Vagina (tissue), 2 donors: ENCODE results near the gene FASN. TPM values are rescaled to one million over a fixed set of nuclear protein-coding genes. Genes with fewer than 3 reads are reported as not detected.

Source experiments
- DNase-seq, 2 donors: peaks; one replicate each; pipeline ENCODE4 v3.0.0-alpha.2; 2017; ENCODE audit errors: extremely low spot score in 2 of 2
- H3K27ac ChIP-seq: fragments of 200-600 bp; sonication (generic); one replicate; pipeline ENCODE4 v1.5.1; 2019
- H3K27me3 ChIP-seq: fragments of 200-600 bp; sonication (generic); one replicate; pipeline ENCODE4 v1.5.1; 2019
- H3K36me3 ChIP-seq, 2 donors: fragments of 200-600 bp; sonication (generic); one replicate each; pipeline ENCODE4 v1.5.1; 2017 to 2019
- H3K4me1 ChIP-seq: fragments of 200-600 bp; sonication (generic); one replicate; pipeline ENCODE4 v1.5.1; 2019
- H3K4me3 ChIP-seq, 2 donors: fragments of 200-600 bp; sonication (generic); 1 replicate in 1 of 2; 2 replicates in 1 of 2; pipeline ENCODE4 v1.5.1; 2016 to 2019
- H3K9me3 ChIP-seq: fragments of 200-600 bp; sonication (generic); one replicate; pipeline ENCODE4 v1.5.1; 2019
- POLR2A ChIP-seq, 2 donors: fragments of 450-650 bp; IDR thresholded peaks; one replicate each; pipeline ENCODE4 v1.6.1; 2017; ENCODE audit warnings: antibody characterized with exemption in 2 of 2, mild to moderate bottlenecking in 2 of 2, moderate library complexity in 2 of 2
- POLR2AphosphoS5 ChIP-seq, 2 donors: sonication (generic); formaldehyde crosslinking; IDR thresholded peaks; one replicate each; pipeline ENCODE4 v1.9.0; 2017; ENCODE audit warnings: antibody characterized with exemption in 2 of 2, mild to moderate bottlenecking in 2 of 2, low read depth in 1 of 2; ENCODE audit not compliant: insufficient read depth in 1 of 2
- intact Hi-C: fragments of 100-400 bp; cut with DNase I; formaldehyde crosslinking; loops from one replicate; pipeline ENCODE4 v1.15.1; 2023
- total RNA-seq: library from RNA; depleted of rRNA; stranded (reverse); fragments of >200 nt; gene quantifications from one replicate; pipeline ENCODE4 v1.2.3, GENCODE V29; 2016
- TF ChIP-seq, protein P1 (sequence below), 3 experiments: fragments of 450-650 bp in 2 of 3; fragments of 200-600 bp in 1 of 3; sonication (generic) in 1 of 3; IDR thresholded peaks; one replicate each; pipeline ENCODE4 v1.5.1; 2017 to 2019; ENCODE audit warnings: antibody characterized with exemption in 3 of 3, mild to moderate bottlenecking in 2 of 3, moderate library complexity in 2 of 3

The FASN gene
- total RNA-seq, 1 donor from 2014 or later, result 127 TPM

DNA sequence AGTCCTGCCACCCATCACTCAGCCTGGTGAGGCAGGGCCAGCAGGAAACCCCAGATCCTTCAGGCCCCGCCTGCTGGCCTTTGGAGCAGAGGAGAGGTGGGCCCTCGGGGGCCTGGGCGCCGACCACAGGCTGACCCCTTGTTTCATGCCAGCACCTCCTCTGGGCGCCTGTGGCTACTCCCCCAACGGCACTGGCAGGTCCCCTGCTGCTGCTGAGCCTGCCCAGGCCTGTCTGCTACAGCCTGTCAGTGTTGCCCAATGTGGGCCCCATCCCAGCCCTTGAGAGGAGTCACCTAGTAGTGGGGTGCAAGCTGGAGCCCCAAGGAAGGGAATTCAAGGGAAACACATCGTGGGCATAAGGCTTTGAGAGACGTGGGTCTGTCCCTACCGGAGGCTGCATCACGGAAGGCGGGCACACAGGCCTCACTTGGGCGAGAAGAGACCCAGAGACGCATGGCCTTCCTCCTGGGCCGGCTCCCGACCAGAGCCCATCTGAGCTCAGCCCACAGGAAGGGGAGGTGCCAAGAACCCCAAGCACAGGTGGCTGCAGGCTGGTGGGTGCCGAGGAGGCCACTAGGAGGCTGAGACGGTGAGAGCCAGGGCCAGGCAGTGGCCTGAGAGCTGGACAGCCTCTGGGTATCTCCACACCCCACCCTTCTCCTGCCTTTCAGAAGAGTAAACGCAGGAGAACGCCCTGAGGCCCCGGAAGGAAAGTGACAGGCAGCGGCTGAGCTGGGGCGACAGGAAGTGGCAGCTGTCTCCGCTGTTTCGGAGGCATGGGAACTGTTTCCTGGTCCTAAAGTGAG is 8.0 kb upstream of the FASN start:
- DNase-seq, result no peak
- Histone ChIP-seq H3K27me3 (no peaks in the 10 kb centered on the region), H3K4me1 (peaks cover 56% of the 10 kb centered on the region), H3K27ac (peak overlapping the region; percentile 80), H3K4me3 (peak overlapping the region; percentile 8 to 36), H3K36me3 (no peaks in the 10 kb centered on the region), H3K9me3 (no peaks in the 10 kb centered on the region)
- intact Hi-C loops, result no loop called here
- peak in 1 of 2 donors; percentile 31 for TF ChIP-seq POLR2AphosphoS5 (IDR thresholded peaks at IDR 0.05; ENCODE audit: insufficient read depth in 1 of 2, low read depth in 1 of 2)
- TF ChIP-seq, protein P1, sequence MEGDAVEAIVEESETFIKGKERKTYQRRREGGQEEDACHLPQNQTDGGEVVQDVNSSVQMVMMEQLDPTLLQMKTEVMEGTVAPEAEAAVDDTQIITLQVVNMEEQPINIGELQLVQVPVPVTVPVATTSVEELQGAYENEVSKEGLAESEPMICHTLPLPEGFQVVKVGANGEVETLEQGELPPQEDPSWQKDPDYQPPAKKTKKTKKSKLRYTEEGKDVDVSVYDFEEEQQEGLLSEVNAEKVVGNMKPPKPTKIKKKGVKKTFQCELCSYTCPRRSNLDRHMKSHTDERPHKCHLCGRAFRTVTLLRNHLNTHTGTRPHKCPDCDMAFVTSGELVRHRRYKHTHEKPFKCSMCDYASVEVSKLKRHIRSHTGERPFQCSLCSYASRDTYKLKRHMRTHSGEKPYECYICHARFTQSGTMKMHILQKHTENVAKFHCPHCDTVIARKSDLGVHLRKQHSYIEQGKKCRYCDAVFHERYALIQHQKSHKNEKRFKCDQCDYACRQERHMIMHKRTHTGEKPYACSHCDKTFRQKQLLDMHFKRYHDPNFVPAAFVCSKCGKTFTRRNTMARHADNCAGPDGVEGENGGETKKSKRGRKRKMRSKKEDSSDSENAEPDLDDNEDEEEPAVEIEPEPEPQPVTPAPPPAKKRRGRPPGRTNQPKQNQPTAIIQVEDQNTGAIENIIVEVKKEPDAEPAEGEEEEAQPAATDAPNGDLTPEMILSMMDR (IDR thresholded peaks at IDR 0.05), result no peak

DNA sequence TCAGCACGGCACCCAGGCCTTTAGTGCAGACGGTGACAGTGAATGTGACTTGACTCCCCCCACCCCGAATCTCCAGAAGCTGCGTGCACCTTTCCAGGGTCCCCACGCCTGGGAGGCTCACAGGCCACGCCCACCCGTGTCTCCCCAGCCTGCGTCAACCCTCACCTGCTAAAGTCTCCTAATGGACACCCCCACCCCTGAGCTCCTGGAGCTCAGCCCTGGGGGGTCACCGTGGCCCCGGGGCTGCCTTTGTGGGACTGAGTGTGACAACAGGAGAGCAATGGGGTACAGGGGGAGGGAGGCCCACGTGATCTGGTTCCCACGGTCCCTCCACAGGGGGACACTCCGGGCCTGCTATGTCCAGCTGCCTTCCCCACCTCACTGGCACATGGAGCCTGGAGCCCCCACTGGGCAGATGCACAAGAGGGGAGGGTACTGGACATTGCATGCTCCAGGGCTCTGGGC is 7.4 kb upstream of the FASN start:
- no peak overlapping the region for H3K4me3 ChIP-seq
- intact Hi-C loops, result no loop called here
- peak overlapping the region; percentile 80 for H3K27ac ChIP-seq
- H3K4me1 ChIP-seq, result peaks cover 62% of the 10 kb centered on the region
- no peaks in the 10 kb centered on the region for H3K36me3 ChIP-seq
- H3K27me3 ChIP-seq, result no peaks in the 10 kb centered on the region
- TF ChIP-seq POLR2A (IDR thresholded peaks at IDR 0.05) (no peak), POLR2AphosphoS5 (IDR thresholded peaks at IDR 0.05; ENCODE audit: insufficient read depth in 1 of 2, low read depth in 1 of 2) (no peak)
- TF ChIP-seq, protein P1 (IDR thresholded peaks at IDR 0.05), result no peak
- no peaks in the 10 kb centered on the region for H3K9me3 ChIP-seq
- no peak for DNase-seq

DNA sequence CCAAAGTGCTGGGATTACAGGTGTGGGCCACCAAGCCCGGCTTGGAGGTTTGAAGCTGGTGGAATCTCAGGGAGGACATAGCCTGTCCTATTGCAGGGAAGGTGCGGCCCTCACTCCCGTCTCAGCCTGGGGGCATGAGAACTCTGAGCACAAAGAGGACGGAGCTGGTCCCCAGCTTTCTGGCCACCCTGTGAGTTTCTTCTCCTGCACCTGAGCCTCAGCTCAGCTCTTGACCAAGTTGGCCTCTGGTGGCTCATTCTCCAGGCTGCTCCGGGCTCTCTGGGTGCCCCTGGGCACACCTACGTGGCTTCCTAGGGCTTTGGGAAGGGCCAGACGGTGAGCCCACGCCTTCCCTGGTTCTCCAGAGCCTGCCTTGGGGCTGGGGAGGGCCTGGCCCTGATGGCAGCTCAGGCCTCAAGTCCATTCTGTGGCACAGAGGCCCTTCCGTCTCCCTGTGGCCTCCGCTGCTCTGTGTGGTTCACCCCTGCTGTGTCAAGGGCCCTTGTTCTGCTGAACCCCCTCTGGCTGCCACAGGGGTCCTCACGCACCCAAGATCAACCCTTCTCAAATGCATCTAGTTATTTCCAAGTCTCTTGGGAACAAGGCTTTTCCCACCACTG is 6.9 kb upstream of the FASN start:
- intact Hi-C loops, result no loop called here
- peaks cover 68% of the 10 kb centered on the region for H3K4me1 ChIP-seq
- H3K27me3 ChIP-seq, result no peaks in the 10 kb centered on the region
- peak overlapping the region; percentile 80 for H3K27ac ChIP-seq
- no peaks in the 10 kb centered on the region for H3K9me3 ChIP-seq
- no peaks in the 10 kb centered on the region for H3K36me3 ChIP-seq
- DNase-seq, result no peak
- TF ChIP-seq POLR2A (IDR thresholded peaks at IDR 0.05) (no peak), POLR2AphosphoS5 (IDR thresholded peaks at IDR 0.05; ENCODE audit: insufficient read depth in 1 of 2, low read depth in 1 of 2) (no peak)
- TF ChIP-seq, protein P1 (IDR thresholded peaks at IDR 0.05), result no peak
- H3K4me3 ChIP-seq, result no peak overlapping the region

DNA sequence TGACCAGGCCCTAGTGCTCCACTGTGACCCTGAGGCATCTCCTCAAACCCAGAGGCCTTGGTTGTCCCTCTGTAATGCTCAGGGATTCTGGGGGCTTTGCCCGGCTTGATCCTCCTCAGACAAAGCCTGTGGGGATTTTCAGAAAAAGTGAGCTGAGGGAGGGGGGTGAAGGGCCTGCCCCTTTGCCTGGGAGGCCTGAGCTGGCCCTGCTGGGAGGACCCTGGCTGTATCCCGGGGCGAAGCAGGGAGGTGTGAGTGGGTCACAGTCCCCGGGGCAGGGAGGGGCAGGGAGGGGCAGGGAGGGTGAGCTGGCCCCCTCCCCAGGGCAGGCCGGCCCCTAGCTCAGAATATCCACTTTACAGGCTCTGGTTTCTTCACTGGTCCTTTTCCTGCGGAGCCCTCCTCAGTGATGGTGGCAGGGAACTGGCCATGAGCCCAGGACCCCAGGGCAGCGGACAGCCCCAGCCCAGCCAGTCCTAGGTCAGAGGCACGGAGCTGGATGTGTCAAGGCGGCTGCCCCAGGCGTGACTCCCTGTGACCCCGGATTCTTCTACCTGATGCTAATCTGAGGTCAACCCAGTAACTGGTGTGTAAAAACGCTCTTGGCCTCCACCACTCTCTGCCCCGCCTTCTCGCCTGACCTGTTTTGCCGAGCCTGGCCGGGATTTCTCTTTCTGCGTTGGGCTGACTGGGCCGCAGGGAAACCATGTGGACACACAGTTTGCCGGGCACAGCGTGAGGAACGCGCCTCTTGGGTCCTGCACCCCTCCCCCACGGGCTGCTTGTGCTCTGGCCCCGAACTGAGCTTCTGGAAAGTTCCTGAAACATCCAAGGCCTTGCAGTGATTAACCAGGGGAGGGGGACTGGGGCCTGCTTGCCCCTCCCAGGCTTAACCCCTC is 5.8 kb upstream of the FASN start:
- intact Hi-C loops, result no loop called here

More for the DNA sequence above, 5.8 kb upstream of the FASN start:
- Histone ChIP-seq H3K9me3 (no peaks in the 10 kb centered on the region), H3K27me3 (no peaks in the 10 kb centered on the region), H3K4me1 (peaks cover 78% of the 10 kb centered on the region), H3K27ac (peak overlapping the region; percentile 80), H3K36me3 (no peaks in the 10 kb centered on the region), H3K4me3 (no peak overlapping the region)
- DNase-seq, result no peak
- TF ChIP-seq POLR2A (IDR thresholded peaks at IDR 0.05), result no peak
- peak; percentile 56 to 63 for TF ChIP-seq POLR2AphosphoS5 (IDR thresholded peaks at IDR 0.05; ENCODE audit: insufficient read depth in 1 of 2, low read depth in 1 of 2)
- TF ChIP-seq, protein P1 (IDR thresholded peaks at IDR 0.05), result no peak
